Effector memory CD8-positive, alpha-beta T cell (primary cell): ENCODE data around the gene FGF4.

ENCODE experiments used
- ATAC-seq: fragments of 150-1000 bp; cut with Tn5 transposase; replicated peaks from 2 replicates; pipeline ENCODE4 v1.10.0; 2021; ENCODE audit warnings: mild to moderate bottlenecking, moderate library complexity
- DNase-seq, 3 experiments: peaks; one replicate each; pipeline ENCODE4 v3.0.0; 2021
- H3K27ac Mint-ChIP-seq, 2 donors: one replicate each; pipeline ENCODE4 v1.8.0; 2022; ENCODE audit warnings: mild to moderate bottlenecking in 2 of 2, mixed read lengths in 2 of 2, moderate library complexity in 2 of 2
- H3K27me3 Mint-ChIP-seq, 2 donors: one replicate each; pipeline ENCODE4 v1.8.0; 2022; ENCODE audit warnings: mixed read lengths in 2 of 2
- H3K36me3 Mint-ChIP-seq: one replicate; pipeline ENCODE4 v1.8.0; 2022; ENCODE audit warnings: mild to moderate bottlenecking, moderate library complexity, mixed read lengths; ENCODE audit not compliant: insufficient read depth
- H3K4me1 Mint-ChIP-seq, 2 donors: one replicate each; pipeline ENCODE4 v1.8.0; 2022; ENCODE audit warnings: low read depth in 2 of 2, mixed read lengths in 2 of 2
- H3K4me3 Mint-ChIP-seq, 2 donors: one replicate each; pipeline ENCODE4 v1.8.0; 2022; ENCODE audit warnings: mild to moderate bottlenecking in 2 of 2, mixed read lengths in 2 of 2, moderate library complexity in 2 of 2
- H3K9me3 Mint-ChIP-seq, 2 donors: one replicate each; pipeline ENCODE4 v1.8.0; 2022; ENCODE audit warnings: mixed read lengths in 2 of 2
- total RNA-seq, 9 experiments: gene quantifications; one replicate each; lab custom pipeline; 2026; lab: John Stamatoyannopoulos, UW

The FGF4 gene, protein sequence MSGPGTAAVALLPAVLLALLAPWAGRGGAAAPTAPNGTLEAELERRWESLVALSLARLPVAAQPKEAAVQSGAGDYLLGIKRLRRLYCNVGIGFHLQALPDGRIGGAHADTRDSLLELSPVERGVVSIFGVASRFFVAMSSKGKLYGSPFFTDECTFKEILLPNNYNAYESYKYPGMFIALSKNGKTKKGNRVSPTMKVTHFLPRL
- total RNA-seq: 0 reads per million in 9 experiments

- H3K4me3 Mint-ChIP-seq: no peak within 1 kb of the TSS
- DNase-seq (no peak), ATAC-seq (no peak)
- no peaks in the 10 kb centered on the region for H3K4me1 Mint-ChIP-seq
- peaks cover 20 to 53% of the 10 kb centered on the region in 2 donors for H3K27me3 Mint-ChIP-seq
- H3K9me3 Mint-ChIP-seq: no peaks in the 10 kb centered on the region
- H3K36me3 Mint-ChIP-seq: no peaks in the 10 kb centered on the region
- no peak within 1 kb of the TSS for H3K27ac Mint-ChIP-seq
Observed at GRCh38 chr11:69775163-69775755, at the start of gene FGF4. TSS of gene FGF4 (minus strand) at chr11:69775341. CDS start at chr11:69775084, 257 bp downstream.

DNA sequence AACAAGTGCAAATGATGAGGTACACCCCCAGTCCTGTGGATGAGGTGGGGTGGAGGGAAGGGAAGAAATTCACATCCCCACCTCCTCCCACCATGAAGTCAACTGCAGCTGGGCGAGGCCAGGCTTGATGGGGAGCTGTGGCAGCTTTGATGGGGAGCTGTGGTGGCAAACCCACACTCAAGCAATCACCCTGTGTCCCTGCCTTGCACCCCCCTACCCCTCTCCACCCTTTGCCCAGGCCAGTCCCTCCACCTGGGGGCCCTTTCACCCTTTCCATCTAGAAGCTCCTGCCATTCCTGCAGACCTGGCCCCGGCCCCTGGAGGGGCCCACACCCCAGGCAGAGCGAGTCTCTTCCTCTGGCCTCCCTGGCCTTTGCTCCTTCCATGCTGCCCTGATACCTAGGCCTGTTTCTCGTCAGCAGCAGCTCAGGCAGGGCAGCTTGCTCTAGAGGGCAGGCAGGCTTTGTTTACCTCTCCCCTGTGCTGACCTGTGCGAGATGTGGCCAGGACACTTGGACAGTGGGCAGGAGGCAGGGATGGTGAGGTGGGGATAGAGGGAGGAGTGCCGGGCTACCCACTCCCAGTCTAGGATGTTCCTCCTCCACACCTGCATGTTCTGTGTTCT is 48.6 kb upstream of the FGF4 start:
- ATAC-seq (no peak), DNase-seq (no peak)
- Mint-ChIP-seq H3K9me3 (no peaks in the 10 kb centered on the region), H3K36me3 (no peaks in the 10 kb centered on the region), H3K4me3 (no peak overlapping the region), H3K27me3 (peaks cover 22 to 76% of the 10 kb centered on the region in 2 donors), H3K4me1 (peaks cover 0 to 4% of the 10 kb centered on the region in 2 donors), H3K27ac (no peak overlapping the region)

- Mint-ChIP-seq H3K4me3 (no peak overlapping the region), H3K4me1 (peaks cover 0 to 4% of the 10 kb centered on the region in 2 donors), H3K27me3 (peaks cover 22 to 76% of the 10 kb centered on the region in 2 donors), H3K9me3 (no peaks in the 10 kb centered on the region), H3K36me3 (no peaks in the 10 kb centered on the region), H3K27ac (no peak overlapping the region)
- no peak for DNase-seq
- no peak for ATAC-seq
Observed at GRCh38 chr11:69822676-69823494, 47.7 kb upstream of the FGF4 start.

DNA sequence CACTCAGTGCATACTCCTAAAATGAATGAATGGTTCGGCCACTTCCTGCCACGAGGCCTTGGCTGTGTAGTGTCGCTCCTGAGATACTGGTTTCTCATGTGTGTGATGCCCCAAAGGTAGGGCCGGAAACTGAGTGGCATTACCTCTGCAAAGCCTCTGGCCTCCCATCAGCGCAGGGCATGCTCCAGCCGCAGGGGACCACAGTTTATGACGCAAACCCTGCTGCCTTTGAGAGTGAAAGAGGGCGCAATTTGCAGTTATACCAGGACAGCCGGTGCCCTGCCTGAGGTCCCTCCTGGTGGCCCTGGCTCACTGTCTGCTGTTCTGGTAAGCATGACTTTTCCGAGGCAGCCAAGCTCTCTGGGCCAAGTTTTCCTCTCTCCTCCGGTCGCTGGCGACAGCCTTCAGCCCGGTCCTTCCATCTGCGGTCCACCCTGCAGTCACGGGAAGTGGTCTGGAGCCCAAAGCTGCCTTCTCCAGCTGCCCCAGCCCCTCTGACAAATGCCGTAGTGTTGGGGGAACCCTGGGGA is 46.4 kb upstream of the FGF4 start:
- H3K9me3 Mint-ChIP-seq: no peaks in the 10 kb centered on the region
- no peak for DNase-seq
- no peak overlapping the region for H3K27ac Mint-ChIP-seq
- no peak for ATAC-seq
- H3K4me3 Mint-ChIP-seq: no peak overlapping the region
- no peaks in the 10 kb centered on the region for H3K36me3 Mint-ChIP-seq
- H3K4me1 Mint-ChIP-seq: peaks cover 0 to 4% of the 10 kb centered on the region in 2 donors
- peaks cover 22 to 78% of the 10 kb centered on the region in 2 donors for H3K27me3 Mint-ChIP-seq

GRCh38 chr11:69820441-69820840 is 45.3 kb upstream of the FGF4 start:
- H3K27ac Mint-ChIP-seq: no peak overlapping the region
- no peak for ATAC-seq
- no peaks in the 10 kb centered on the region for H3K9me3 Mint-ChIP-seq
- H3K4me3 Mint-ChIP-seq: no peak overlapping the region
- DNase-seq: no peak
- peaks cover 30 to 78% of the 10 kb centered on the region in 2 donors for H3K27me3 Mint-ChIP-seq
- no peaks in the 10 kb centered on the region for H3K36me3 Mint-ChIP-seq
- peaks cover 0 to 4% of the 10 kb centered on the region in 2 donors for H3K4me1 Mint-ChIP-seq

GRCh38 chr11:69819541-69820070 is 44.5 kb upstream of the FGF4 start:
- Mint-ChIP-seq H3K27ac (no peak overlapping the region), H3K27me3 (peaks cover 30 to 78% of the 10 kb centered on the region in 2 donors), H3K4me3 (no peak overlapping the region), H3K36me3 (no peaks in the 10 kb centered on the region), H3K9me3 (no peaks in the 10 kb centered on the region), H3K4me1 (peaks cover 0 to 4% of the 10 kb centered on the region in 2 donors)
- ATAC-seq (no peak), DNase-seq (no peak)

GRCh38 chr11:69818603-69819441 is 43.7 kb upstream of the FGF4 start, which contains the start of gene FGF3:
TSS of gene FGF3 (minus strand) at chr11:69819416. CDS start at chr11:69818933, 483 bp downstream.
- H3K27me3 Mint-ChIP-seq: peaks cover 35 to 78% of the 10 kb centered on the region in 2 donors
- no peak for DNase-seq
- H3K4me3 Mint-ChIP-seq: no peak within 1 kb of the TSS
- H3K27ac Mint-ChIP-seq: no peak within 1 kb of the TSS
- no peak for ATAC-seq
- H3K36me3 Mint-ChIP-seq: no peaks in the 10 kb centered on the region
- H3K4me1 Mint-ChIP-seq: peaks cover 0 to 4% of the 10 kb centered on the region in 2 donors
- no peaks in the 10 kb centered on the region for H3K9me3 Mint-ChIP-seq

GRCh38 chr11:69818231-69818602 is 43.1 kb upstream of the FGF4 start:
- Mint-ChIP-seq H3K36me3 (no peaks in the 10 kb centered on the region), H3K4me3 (no peak overlapping the region), H3K27ac (no peak overlapping the region)

DNA sequence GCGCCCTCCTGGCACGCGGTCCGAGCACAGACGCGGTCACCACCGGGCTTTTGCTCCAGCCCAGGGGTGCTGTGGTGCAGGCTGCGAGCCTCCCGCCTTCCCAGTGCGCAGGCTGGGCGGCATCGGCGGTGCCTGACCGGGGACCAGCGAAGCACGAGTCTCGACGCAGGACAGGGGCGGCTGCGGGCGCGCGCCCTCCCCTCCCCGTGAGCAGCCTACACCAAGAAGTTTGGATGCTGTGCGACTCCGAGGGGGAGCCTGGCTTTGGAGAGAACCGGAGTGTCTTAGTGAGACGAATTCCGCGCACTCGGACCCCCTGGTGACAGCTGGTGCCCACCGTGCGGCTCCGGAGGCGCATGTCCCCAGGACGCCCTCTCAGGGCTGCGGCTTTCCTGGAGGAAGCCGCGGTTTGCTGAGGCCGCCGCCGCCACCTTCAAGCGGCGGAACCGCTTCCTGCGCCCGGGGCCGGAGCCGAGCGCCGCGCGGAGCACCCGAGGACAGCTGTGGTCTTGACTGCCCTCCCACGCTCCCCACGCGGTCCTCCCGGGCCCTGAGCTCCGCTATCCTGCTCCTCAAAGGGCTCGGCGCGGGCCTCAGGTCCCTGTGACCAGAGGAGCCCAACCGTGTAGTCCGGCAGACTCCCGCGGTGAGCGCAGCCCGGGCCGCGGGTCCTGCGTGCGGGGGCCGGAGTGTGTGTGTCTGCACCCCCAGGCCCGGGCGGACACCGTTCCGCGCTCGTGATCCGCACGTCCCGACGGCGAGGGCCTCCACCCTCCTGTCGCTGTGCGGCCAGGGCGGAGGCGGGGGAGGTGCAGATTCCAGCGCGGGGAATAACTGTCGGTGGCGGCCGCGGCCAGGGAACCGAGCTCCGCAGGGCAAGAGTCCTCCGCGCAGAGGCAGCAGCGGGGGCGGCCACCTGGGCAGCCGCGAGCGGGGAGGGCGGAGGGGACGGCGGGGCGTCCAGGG is 42.4 kb upstream of the FGF4 start:
- Mint-ChIP-seq H3K36me3 (no peaks in the 10 kb centered on the region), H3K4me3 (no peak overlapping the region), H3K9me3 (no peaks in the 10 kb centered on the region), H3K4me1 (peaks cover 0 to 4% of the 10 kb centered on the region in 2 donors), H3K27ac (no peak overlapping the region), H3K27me3 (peaks cover 32 to 70% of the 10 kb centered on the region in 2 donors)
- no peak for ATAC-seq
- DNase-seq: no peak

More at GRCh38 chr11:69818231-69818602, 43.1 kb upstream of the FGF4 start:
- peaks cover 35 to 77% of the 10 kb centered on the region in 2 donors for H3K27me3 Mint-ChIP-seq
- ATAC-seq (no peak), DNase-seq (no peak)
- peaks cover 0 to 4% of the 10 kb centered on the region in 2 donors for H3K4me1 Mint-ChIP-seq
- no peaks in the 10 kb centered on the region for H3K9me3 Mint-ChIP-seq

- ATAC-seq: no peak
- H3K4me3 Mint-ChIP-seq: no peak overlapping the region
- no peaks in the 10 kb centered on the region for H3K36me3 Mint-ChIP-seq
- H3K27me3 Mint-ChIP-seq: peaks cover 32 to 63% of the 10 kb centered on the region in 2 donors
- no peaks in the 10 kb centered on the region for H3K9me3 Mint-ChIP-seq
- DNase-seq: no peak
- H3K27ac Mint-ChIP-seq: no peak overlapping the region
- no peaks in the 10 kb centered on the region for H3K4me1 Mint-ChIP-seq
Observed at GRCh38 chr11:69816671-69817070, 41.5 kb upstream of the FGF4 start.

DNA sequence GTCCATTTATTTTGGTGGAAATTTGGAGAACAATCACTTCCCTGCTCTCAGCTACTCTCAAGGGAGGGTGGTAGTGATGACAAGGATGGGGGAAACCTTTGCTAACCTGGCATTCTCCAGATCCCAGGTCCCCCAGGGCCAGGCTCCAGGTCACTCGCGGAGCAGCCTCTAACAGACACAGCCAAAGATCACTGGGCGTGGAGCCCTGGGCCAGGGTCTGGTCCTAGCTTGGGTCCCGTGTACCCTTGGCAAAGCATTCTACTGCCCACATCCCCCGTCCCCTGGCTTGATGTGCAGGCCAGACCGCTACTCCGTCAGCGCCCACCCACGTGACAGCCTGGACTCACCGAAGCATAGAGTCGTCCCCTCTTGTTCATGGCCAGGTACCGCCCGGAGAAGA is 40.8 kb upstream of the FGF4 start:
- DNase-seq: no peak
- H3K36me3 Mint-ChIP-seq: no peaks in the 10 kb centered on the region
- no peak overlapping the region for H3K27ac Mint-ChIP-seq
- H3K4me1 Mint-ChIP-seq: no peaks in the 10 kb centered on the region
- ATAC-seq: no peak
- no peaks in the 10 kb centered on the region for H3K9me3 Mint-ChIP-seq
- H3K27me3 Mint-ChIP-seq: peaks cover 30 to 63% of the 10 kb centered on the region in 2 donors
- no peak overlapping the region for H3K4me3 Mint-ChIP-seq
